ENCODE results near the gene RRAD.

DNA sequence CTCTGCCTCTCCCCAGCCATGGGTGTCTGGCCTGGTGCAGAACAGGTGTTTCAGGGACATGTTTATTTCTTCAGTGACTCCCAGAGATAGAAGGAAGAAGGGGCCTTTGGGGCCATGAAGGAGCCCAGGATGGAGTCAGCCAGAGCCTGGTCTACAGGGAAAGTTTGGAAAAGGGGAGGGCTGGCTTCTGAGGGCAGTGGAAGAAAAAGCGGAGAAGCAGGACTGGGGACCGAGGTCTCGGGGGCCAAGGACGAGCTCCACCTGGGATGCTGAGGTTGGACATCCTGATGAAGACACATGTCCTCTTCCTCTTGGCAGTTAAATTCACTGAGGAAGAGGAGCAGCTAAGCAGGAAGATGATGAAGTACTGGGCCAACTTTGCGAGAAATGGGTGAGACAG is 17.6 kb upstream of the RRAD start:
- TF ChIP-seq EZH2 (IDR thresholded peaks at IDR 0.05) (no peak), POLR2AphosphoS5 (IDR thresholded peaks at IDR 0.05; ENCODE audit: borderline replicate concordance, low read depth, low read length) (no peak), FOXP2 (optimal IDR thresholded peaks at IDR 0.05; ENCODE audit: control extremely low read depth, extremely low read length, insufficient read depth) (no peak)

All from SK-N-MC (cell line).